Measurements from ENCODE around the gene CIAO1. TPM values are rescaled to one million over a fixed set of nuclear protein-coding genes. Genes with fewer than 3 reads are reported as not detected.
"Not testable (repeated sequence)": the region's sequence is repeated elsewhere in the genome, so short reads cannot be mapped to it uniquely, and the experiment has no call there.

The CIAO1 gene
- polyA plus RNA-seq, 5 donors = 57.2 to 66.6 (median 64.5) TPM

DNA sequence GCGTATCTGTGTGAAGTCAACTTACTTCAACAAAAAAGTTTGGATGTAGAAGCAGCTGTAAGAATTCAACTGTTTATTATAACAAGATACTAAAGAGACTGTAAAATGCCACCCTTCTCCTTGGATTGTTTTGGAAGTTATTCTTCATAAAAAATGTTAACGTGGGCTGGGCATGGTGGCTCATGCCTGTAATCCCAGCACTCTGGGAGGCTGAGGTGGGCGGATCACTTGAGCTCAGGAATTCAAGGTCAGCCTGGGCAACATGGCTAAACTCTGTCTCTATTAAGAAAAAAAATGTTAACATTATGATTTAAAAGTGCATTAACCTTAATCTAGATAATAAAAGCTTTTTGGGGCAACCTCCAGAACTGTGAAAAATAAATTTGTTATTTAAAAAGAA lies 7.7 kb downstream of the CIAO1 start:
- DNase-seq = no peak

DNA sequence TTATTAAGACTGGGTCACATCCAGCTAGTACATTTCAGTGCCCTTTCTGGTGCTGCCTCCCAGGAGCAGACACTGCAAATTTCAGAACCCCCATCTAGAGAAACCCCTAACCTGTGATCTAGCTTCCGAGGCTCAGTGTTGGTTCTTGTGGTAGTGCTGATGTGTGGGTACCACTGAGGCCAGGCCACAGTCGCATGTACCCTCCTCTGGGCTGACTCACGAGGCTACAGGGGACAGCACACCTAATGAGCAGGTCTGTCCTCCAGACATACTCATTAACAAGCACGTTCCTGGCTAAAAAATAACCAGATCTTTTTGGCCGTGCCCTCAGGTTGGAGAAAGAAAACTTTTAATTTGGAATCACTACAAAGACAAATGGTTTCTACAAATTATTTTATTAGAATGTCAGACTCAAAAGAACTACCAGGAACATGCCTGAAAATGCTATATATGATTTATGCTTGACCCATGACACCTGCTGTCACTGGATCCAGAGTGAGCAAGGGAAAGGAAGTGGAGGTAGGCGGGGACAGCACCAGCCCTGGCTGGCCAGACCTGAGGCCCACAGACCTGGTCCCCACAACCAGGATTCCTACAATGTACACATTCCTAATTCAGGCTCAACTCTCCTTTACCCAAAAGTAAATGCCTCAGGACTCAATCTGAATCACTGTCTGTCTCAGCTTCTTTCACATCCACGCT lies 8.5 kb downstream of the CIAO1 start:
- DNase-seq = no peak

DNA sequence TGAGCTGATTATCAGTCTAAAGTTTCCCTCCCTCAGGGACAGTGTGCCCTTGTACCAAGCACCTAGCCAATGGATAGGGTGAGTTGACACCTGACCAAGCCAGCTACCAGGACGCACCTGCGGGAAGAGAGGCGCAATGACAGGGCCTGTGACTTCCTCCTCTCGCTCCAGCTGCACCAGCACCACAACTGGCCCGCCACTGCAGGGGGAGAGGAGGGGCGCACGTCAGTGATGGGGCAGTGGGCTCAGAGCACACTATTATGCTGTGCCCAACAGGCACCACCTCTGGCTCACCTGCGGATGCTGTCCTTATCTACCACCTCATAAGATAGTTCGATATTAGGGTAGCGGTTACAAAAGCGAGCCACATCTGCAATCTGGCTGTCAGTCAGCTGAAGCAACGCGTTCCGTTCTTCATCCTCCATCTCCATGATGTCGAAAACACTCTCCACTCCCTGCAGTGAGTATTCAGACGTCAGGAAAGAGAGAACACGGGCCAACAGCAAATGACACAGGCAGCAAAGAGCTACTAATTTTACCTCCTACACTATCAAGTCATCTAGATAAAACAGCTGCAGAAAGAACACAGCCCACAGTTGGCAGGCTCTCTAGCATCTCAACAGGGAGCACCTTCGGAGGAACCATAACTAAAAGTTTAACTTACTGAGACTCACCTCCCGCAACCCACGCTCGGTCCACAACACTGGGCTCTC lies 10.9 kb downstream of the CIAO1 start:
- DNase-seq = no peak

DNA sequence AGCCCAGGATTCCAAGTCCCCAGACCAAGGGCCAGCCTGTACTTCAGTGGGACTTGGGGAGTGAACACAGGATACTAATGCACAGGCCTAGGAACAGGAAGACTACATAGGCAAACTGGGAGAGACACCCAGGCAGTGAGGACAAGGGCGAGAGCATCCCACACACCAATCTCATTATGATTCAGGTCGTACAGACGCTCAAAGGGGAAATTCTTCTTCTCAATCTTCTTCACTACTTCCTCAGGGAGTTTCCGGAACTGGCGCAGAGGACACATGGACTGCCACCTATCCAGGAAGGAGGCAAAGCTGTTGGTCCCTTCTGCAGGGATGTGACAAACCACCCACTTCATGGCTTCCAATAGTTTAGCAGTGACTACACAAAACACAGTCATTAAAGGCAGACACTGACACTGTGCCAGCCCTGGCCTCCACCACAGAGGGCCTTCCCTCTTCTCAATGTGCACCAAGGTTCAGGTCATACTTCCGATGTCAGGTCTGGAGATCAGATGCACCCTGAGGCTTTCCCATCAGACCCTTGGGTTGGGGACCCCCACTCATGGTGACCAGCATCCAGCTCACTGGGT lies 21.3 kb downstream of the CIAO1 start:
- DNase-seq = no peak

GRCh38 chr2:96291751-96292150 lies 25.7 kb downstream of the CIAO1 start:
- DNase-seq = no peak

GRCh38 chr2:96294271-96294670 lies 28.2 kb downstream of the CIAO1 start:
- DNase-seq = not testable (repeated sequence)

DNA sequence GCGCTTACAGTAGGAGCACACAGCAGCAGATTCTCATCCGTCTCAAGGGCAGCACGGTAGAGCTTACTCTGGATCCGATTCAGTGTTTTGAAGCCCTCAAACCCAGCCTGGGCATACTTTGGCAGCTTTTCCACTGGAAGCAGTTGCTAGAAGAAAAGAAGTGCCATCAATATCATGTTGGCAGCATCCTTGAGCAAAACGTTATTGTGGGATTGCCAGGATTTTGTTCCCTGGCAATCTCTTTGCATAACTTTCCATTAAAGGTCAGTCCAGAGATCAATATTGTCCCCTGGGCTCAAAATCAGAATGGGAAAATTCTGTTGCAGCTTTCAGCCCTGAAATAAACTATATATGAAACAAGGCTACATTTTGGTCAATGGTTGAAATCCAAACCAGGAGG lies 30.9 kb downstream of the CIAO1 start:
- DNase-seq = no peak

GRCh38 chr2:96301865-96302264 lies 35.8 kb downstream of the CIAO1 start:
- DNase-seq = no peak

- DNase-seq = no peak
Measured at GRCh38 chr2:96304606-96305005, 38.6 kb downstream of the CIAO1 start.

- peak; percentile 83 to 84 for DNase-seq
Measured at GRCh38 chr2:96305091-96305978, 39.3 kb downstream of the CIAO1 start, which contains the start of gene SNRNP200. TSS of gene SNRNP200 (minus strand) at chr2:96305546. CDS start at chr2:96305437, 109 bp downstream.

GRCh38 chr2:96305979-96306308 lies 39.9 kb downstream of the CIAO1 start:
- no peak for DNase-seq

DNA sequence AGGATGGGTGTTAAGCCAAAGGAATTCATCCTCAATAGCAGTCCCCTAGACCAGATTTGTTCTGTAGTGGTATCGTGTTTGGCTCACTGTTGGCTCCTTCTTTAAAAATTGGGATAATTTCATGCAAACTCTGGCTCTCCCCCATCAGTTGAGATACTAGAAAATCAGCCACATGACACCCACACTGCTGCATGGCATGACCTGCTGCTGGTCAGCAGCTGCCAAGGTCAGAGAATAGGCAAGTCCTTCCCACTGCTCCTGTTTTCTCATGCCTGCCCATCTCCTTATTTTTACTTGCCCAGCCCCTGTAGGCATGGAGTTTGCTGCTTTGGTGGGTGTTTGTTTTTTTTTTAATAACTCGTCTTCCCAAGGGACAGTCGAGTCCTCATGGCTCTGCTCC lies 40.3 kb downstream of the CIAO1 start:
- DNase-seq = no peak

GRCh38 chr2:96308248-96308647 lies 42.2 kb downstream of the CIAO1 start:
- no peak for DNase-seq

- no peak for DNase-seq
Measured at GRCh38 chr2:96315005-96315399, 49.0 kb downstream of the CIAO1 start.

- DNase-seq = no peak
Measured at GRCh38 chr2:96315400-96316071, 49.5 kb downstream of the CIAO1 start.

DNA sequence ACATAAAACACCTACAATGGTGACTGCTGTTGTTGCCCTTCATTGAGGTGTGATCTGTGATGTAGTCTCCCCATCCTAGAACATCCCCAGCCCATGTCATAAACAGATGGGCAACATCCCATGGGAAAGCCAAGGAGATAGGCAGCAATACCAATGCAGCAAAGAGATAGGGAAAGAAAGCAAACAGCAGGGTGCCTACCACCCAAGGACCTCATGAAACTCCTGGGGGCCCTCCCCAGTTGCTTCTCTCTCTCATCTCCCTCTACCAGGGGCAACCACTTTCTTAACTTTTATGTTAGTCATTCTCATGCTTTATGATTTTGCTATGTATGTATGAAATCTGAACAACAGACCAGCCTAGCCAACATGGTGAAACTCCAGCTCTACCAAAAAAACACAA lies 51.0 kb downstream of the CIAO1 start:
- no peak for DNase-seq

DNA sequence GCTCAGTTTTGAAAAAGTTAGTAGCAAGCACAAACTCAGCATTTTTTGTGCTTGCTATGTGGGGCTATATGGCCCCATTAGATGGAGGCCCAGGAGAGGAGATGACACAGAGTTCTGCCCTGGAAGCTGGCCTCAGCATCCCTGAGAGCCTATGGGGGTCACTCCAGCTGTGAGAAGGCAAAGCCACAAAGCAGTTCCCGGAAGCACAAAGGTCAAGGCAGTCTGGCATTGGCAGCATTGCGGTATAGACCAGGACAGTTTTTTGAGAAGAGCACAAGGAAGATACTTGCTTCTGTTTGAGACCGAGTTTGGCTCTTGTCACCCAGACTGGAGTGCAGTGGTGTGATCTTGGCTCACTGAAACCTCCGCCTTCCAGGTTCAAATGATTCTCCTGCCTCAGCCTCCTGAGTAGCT lies 51.6 kb downstream of the CIAO1 start:
- no peak for DNase-seq

GRCh38 chr2:96318723-96319122 lies 52.7 kb downstream of the CIAO1 start:
- no peak for DNase-seq

GRCh38 chr2:96319396-96319795 lies 53.4 kb downstream of the CIAO1 start:
- no peak for DNase-seq

GRCh38 chr2:96320326-96320725 lies 54.3 kb downstream of the CIAO1 start:
- no peak for DNase-seq
